Bone marrow (tissue), 2 donors: ENCODE results near the gene CLASRP.

ENCODE experiments used
- DNase-seq, 2 donors: peaks; one replicate each; lab custom pipeline; 2025; lab: John Stamatoyannopoulos, UW

Gene CLASRP

DNA sequence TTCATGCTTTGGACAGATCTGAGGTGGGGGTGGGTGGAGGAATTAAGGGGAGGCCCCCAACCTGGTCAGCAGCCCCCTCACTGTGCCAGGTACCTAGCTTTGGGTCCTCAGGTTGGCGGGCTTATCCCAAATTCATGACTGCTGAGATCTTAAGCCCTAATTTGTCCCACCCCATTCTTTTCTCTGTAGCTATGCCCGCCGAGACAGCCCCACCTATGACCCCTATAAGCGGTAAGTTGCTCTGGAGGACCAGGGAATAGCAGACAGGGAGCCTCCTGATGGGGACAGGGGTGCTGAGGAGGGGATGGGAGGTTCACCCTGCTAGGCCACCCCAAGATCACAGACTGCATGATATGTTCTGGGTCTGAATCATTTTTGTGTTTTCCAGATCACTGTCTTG lies 23.1 kb downstream of the CLASRP start:
- DNase-seq: no peak

DNA sequence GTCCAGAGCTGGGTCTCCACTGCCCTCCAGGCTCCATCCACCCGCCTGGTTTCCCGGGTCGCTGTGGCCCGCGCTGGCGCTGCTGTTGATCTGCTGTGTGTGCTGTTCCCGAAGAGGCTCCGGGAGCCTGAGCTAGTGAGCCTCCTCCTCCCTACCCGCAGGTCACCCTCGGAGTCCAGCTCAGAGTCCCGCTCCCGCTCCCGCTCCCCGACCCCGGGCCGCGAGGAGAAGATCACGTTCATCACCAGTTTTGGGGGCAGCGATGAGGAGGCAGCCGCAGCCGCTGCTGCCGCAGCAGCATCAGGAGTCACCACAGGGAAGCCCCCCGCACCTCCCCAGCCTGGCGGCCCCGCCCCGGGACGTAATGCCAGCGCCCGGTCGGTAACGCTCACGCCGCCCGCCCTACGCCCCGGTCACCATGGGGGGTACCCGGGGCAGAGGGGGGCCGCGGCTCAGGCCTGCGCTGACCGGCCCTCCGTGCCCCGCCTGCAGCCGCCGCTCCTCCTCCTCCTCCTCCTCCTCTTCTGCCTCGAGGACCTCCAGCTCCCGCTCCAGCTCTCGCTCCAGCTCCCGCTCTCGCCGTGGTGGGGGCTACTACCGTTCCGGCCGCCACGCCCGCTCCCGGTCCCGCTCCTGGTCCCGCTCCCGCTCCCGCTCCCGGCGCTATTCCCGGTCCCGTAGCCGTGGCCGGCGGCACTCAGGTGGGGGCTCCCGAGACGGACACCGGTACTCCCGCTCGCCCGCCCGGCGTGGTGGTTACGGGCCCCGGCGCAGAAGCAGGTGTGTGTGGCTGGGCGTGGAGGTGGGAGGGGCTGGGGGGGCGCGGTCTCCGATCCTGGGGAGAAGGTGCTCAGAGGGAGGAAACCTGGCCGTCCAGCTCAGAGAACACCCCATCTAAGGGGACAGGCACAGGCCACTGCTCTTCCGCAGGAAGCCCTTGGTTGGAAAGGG lies 25.3 kb downstream of the CLASRP start:
- DNase-seq: no peak

- DNase-seq: no peak
Measured at GRCh38 chr19:45066921-45067661, 28.2 kb downstream of the CLASRP start.

DNA sequence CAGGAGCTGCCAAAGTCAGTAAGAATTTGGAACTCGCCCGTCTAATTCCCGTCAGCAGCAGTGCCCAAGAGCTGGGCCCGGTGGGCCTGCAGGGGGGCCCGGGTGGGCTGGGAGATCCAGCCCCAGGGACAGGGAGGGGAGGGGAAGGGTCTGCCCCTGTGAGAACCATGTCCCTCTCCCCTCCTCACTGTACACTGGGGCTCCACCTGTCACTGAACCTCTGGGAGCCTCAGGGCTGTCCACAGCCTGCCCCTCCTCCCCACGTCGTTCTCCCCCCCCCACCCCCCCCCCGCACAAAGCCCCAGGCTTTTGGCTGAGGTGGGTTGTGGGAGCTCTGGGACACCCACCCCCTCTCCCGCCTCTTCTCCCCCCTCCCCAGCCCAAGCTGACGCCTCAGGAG lies 29.2 kb downstream of the CLASRP start:
- no peak for DNase-seq

DNA sequence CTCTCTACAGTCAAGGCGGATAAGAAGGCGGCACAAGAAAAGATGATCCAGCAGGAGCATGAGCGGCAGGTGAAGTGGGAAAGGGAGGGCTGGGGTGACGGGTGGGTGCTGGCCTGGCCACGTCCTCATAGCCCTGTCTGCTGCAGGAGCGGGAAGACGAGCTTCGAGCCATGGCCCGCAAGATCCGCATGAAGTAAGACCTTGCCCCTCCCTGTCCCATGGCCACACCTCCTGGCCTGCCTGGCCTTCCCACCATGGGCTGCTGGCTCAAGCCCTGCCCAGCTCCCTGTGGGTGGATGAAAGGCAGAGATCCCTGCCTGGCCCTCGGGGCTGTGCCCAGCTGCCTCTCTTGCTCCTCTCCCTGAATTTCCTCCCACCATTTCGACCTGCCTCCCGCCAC lies 30.2 kb downstream of the CLASRP start:
- DNase-seq: no peak

- DNase-seq: no peak
Measured at GRCh38 chr19:45070214-45070613, 31.4 kb downstream of the CLASRP start.

DNA sequence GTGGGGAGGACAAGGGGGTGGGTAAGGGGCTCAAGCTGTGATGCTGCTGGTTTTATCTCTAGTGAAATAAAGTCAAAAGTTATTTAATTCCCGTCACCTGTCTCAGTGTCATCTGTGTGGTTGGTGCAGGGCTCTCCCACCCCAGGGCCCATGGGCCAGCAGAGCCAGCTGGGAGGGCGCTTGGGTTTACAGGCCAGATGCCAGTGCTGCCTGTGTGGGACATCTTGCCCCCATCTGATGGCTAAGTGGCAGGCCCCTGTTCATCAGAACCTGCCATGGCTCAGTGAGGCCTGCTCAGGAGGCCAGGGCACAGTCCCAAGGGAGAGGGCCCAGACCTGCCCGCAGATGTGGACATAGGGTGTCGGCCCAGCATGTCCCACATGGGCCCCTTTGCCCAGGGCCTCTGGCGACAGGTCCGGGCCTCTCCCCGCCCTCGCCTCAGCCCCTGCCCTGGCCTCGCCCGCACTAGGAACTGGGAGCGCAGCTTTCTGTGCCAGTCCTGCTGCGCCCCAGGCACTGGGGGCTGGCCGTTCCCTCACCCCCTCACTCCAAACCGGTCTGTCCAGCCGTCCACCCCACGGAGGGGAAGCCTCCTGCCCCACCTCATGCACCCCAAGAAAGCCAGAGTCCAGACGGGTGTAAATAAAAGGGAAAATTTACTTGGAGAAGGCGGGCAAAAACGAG lies 32.2 kb downstream of the CLASRP start:
- no peak for DNase-seq

- no peak for DNase-seq
Measured at GRCh38 chr19:45071545-45071938, 32.7 kb downstream of the CLASRP start.

GRCh38 chr19:45071969-45072790 lies 33.3 kb downstream of the CLASRP start:
- no peak for DNase-seq

GRCh38 chr19:45074744-45075300 lies 36.0 kb downstream of the CLASRP start:
- DNase-seq: no peak

DNA sequence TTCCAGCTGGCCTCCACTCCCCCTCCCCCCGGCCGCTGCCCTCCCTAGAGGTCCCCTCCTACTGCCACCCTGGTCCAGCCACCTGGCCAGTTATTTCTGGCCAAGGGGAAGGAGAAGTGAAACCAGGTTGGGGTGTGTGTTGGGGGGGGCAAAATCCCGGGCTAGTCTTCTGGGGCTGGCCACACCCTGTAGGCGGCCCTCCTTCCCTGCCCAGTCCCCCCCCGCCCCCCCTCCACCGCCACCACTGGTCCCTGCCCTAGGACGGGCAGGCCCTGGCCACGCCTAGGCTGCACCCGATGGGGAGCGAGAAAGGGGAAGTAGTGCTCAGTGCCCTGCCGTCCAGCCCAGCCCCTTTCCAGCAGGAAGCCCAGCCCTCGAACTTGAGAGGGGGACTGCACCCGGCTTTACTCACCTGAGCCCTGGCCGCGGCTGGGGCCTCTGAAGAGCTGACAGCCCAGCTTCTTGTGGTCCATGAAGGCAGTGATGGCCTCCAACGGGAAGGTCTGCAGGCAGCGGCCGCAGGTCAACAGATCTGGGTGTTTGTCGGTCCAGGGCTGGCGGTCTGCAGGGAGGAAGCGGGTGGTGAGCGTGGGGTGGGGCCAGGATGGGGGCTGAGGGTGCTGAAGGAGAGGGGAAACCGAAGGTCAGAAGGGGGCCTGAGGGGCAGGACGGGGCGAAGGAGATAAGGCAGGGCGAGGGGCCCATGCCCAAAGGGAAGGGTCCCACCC lies 36.6 kb downstream of the CLASRP start:
- DNase-seq: peak; percentile 65 to 87

DNA sequence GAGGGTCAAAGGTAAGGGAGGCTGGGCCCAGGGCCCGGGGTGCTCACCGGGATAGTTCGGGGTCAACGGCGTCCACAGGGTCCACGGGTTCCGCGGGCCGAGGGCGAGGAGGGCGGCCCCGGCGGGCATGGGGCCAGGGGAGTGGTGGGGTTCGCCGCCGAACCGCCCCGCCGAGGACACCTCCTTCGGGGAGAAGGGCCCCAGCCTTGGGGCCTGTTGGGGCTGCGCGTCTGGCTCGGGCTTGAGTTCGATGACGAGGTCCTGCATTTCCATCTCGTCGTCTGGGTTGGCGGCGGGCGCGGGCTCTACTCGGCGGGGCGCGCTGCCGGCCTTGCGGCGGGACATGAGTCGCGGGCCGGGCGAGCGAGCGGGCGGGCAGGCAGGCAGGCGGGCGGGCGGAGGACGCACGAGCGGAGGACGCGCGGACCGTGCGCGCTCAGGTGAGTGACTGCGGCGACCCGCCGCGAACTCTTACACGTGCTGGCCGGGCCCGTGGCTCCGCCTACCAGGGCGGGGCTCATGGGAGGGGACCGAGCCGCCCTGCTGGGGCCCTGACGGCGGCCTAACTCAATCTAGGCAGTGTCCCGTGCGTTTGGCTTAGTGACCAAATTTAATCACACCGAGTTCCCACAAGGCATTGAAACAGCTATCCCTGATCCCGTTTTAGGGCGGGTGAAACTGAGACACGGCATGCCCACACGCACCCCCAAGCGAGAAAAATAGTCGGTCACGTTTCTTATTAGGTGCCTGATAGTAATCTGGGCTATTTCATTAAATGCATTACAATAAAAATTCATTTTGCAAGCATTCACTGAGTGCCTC lies 37.4 kb downstream of the CLASRP start, which contains the start of gene ZNF296:
TSS of gene ZNF296 (minus strand) at position 450 of the 822 bp plus-strand sequence. CDS start at position 345, 105 bp downstream.
- peak; percentile 21 to 71 for DNase-seq

DNA sequence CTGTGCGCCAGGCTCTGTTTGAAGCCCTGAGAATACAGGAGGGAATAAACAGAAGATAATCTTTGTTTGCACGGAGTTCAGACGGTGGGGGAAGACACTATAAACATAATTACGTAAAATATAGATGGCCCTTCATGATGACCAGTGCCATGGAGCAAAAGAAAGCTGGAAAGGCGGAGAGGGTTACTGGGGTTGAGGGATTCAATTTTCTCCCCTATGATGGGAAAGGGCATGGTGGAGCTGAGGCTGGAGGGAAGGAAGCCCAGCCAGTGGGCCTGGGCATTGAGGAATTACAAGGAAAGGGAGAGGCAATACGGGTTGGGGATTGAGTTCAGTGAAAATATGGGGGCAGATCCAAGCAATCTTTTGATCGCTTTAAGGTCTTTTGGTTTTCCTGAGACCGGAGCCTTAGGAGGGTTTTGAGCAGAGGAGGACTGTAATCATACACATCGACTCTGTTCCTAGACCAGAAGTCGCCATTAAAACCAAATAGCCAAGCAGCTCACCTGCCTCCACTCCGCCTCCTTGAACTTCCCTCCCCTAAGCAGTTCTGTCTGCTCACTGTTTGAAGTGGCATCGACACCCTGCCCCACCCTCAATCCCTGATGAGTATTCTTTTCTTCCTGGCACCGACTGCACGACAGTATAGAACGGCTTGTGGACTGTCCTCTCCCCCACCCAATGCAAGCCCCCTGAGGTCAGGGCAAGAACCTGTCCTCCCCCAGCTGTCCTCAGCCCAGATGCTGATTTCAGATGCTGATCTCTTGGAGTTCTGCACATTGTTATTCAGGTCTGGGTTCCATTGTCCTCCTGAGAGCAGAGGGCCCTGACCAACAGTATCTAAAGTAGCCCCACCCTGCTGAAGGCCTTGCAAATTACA lies 38.2 kb downstream of the CLASRP start:
- no peak for DNase-seq

GRCh38 chr19:45078390-45079062 lies 39.7 kb downstream of the CLASRP start:
- no peak for DNase-seq

- DNase-seq: peak; percentile 10 to 53
Measured at GRCh38 chr19:45079063-45079910, 40.4 kb downstream of the CLASRP start, which contains the start of gene GEMIN7. Gene GEMIN7 (plus strand): TSS chr19:45079260. CDS start chr19:45090115, 10,855 bp downstream.

GRCh38 chr19:45079911-45080370 lies 41.1 kb downstream of the CLASRP start:
- DNase-seq: no peak

GRCh38 chr19:45082170-45082569 lies 43.3 kb downstream of the CLASRP start:
- no peak for DNase-seq
